Testis (tissue), 3 donors: Measurements from ENCODE around the gene UPK1A. TPM values are rescaled to one million over a fixed set of nuclear protein-coding genes. Genes with fewer than 3 reads are reported as not detected.

Experiments used
- DNase-seq: peaks from one replicate; pipeline ENCODE4 v3.0.0-alpha.2; 2019
- H3K27ac ChIP-seq, 2 donors: fragments of 200-600 bp; sonication (generic); one replicate each; pipeline ENCODE4 v1.5.1; 2019
- H3K27me3 ChIP-seq: fragments of 200-600 bp; sonication (generic); one replicate; pipeline ENCODE4 v1.5.1; 2019
- H3K36me3 ChIP-seq: fragments of 200-600 bp; sonication (generic); one replicate; pipeline ENCODE4 v1.5.1; 2017; ENCODE audit warnings: low read depth; ENCODE audit errors: missing control alignments
- H3K4me1 ChIP-seq: fragments of 200-600 bp; sonication (generic); one replicate; pipeline ENCODE4 v1.5.1; 2019
- H3K4me3 ChIP-seq, 2 donors: fragments of 200-600 bp; sonication (generic); one replicate each; pipeline ENCODE4 v1.5.1; 2017 to 2019
- H3K9me3 ChIP-seq: fragments of 200-600 bp; sonication (generic); one replicate; pipeline ENCODE4 v1.5.1; 2017
- POLR2A ChIP-seq: fragments of 450-650 bp; IDR thresholded peaks from one replicate; pipeline ENCODE4 v1.6.1; 2017; ENCODE audit warnings: antibody characterized with exemption, mild to moderate bottlenecking, moderate library complexity
- WGBS, 2 donors: methylation state at CpG; one replicate each; pipeline ENCODE4 v1.1.5; 2018; 5-methylcytosine and 5-hydroxymethylcytosine counted together
- intact Hi-C: fragments of 100-400 bp; cut with DNase I; formaldehyde crosslinking; loops from one replicate; pipeline ENCODE4 v1.15.1; 2023; ENCODE audit warnings: low total_unique reads
- polyA plus RNA-seq: library from polyadenylated mRNA; stranded (reverse); fragments of 350-450 nt; fragmentation: Illumina TruSeq; extraction: RNeasy Lipid Tissue Mini Kit (QIAGEN cat#74804); gene quantifications from one replicate; pipeline ENCODE4 v1.2.3, GENCODE V29; 2014; ENCODE audit warnings: low read depth, low replicate concordance; ENCODE audit not compliant: insufficient read depth
- total RNA-seq, 2 donors: library from RNA; depleted of rRNA; stranded (reverse); fragments of >200 nt; gene quantifications; one replicate each; pipeline ENCODE4 v1.2.3, GENCODE V29; 2016
- TF ChIP-seq, protein P1 (sequence below), 3 experiments: fragments of 450-650 bp in 2 of 3; fragments of 200-600 bp in 1 of 3; sonication (generic) in 1 of 3; IDR thresholded peaks; one replicate each; pipeline ENCODE4 v1.5.1; 2016 to 2019; ENCODE audit warnings: antibody characterized with exemption in 3 of 3, mild to moderate bottlenecking in 2 of 3, moderate library complexity in 1 of 3

The UPK1A gene
- total and polyA plus RNA-seq, 3 donors from 2014 or later, result 0.37 to 1.0 (median 0.47) TPM

DNA sequence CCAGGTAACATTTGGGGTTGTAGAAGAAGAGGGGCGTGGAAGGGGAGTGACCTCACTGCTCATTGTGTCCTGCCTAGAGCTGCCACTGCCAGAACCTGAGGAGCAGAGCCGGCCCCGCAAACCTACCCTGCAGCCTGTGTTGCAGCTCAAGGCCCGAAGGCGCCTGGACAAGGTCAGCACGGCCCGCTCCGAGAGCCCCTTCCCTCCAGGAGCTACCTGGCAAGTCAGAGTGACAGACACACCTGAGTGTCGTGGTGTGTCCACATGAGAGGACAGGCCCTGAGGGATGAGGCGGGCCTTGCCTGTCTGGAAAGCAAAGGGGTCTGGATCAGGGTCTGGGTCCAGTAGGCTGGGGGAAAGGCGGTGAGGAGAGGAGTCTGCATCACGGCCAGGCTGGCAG lies 58.2 kb downstream of the UPK1A start:
- no peaks in the 10 kb centered on the region for H3K9me3 ChIP-seq
- DNase-seq, result no peak
- H3K27ac ChIP-seq, result no peak overlapping the region
- no peaks in the 10 kb centered on the region for H3K27me3 ChIP-seq
- peaks cover 7% of the 10 kb centered on the region for H3K4me1 ChIP-seq
- 92 to 97% methylated on average over 12 of the region's 12 CpGs for WGBS, 2 donors
- intact Hi-C loops, result no loop called here
- no peaks in the 10 kb centered on the region for H3K36me3 ChIP-seq
- no peak overlapping the region for H3K4me3 ChIP-seq
- no peak for TF ChIP-seq POLR2A
- TF ChIP-seq, protein P1, sequence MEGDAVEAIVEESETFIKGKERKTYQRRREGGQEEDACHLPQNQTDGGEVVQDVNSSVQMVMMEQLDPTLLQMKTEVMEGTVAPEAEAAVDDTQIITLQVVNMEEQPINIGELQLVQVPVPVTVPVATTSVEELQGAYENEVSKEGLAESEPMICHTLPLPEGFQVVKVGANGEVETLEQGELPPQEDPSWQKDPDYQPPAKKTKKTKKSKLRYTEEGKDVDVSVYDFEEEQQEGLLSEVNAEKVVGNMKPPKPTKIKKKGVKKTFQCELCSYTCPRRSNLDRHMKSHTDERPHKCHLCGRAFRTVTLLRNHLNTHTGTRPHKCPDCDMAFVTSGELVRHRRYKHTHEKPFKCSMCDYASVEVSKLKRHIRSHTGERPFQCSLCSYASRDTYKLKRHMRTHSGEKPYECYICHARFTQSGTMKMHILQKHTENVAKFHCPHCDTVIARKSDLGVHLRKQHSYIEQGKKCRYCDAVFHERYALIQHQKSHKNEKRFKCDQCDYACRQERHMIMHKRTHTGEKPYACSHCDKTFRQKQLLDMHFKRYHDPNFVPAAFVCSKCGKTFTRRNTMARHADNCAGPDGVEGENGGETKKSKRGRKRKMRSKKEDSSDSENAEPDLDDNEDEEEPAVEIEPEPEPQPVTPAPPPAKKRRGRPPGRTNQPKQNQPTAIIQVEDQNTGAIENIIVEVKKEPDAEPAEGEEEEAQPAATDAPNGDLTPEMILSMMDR (IDR thresholded peaks at IDR 0.05), result no peak

DNA sequence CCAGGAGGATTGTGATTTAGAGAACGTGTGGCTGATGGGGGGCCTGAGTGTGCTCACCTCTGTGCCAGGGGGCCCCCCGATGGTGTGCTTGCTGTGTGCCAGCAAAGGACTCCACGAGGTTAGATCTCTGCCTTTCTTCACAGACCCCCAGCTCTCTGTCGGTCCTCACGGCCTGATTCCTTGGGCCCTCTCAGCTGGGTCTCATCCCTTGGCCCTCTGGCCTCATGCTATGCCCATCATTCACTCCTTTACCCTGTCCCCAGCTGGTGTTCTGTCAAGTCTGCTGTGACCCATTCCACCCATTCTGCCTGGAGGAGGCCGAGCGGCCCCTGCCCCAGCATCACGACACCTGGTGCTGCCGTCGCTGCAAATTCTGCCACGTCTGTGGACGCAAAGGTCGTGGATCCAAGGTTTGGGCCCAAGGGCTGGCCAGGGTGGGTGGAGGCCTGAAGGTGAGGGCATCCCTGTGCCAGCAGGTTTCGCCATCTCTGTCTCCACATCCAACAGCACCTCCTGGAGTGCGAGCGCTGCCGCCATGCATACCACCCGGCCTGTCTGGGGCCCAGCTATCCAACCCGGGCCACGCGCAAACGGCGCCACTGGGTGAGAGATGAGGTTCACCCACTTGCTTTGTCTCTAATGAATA lies 59.0 kb downstream of the UPK1A start:
- Histone ChIP-seq H3K4me1 (no peaks in the 10 kb centered on the region), H3K4me3 (no peak overlapping the region), H3K27ac (no peak overlapping the region), H3K9me3 (no peaks in the 10 kb centered on the region), H3K36me3 (no peaks in the 10 kb centered on the region), H3K27me3 (no peaks in the 10 kb centered on the region)
- intact Hi-C loops, result no loop called here
- WGBS, 2 donors, result 94% methylated on average over 20 to 23 of the region's 23 CpGs
- TF ChIP-seq POLR2A, result no peak
- no peak for DNase-seq

DNA sequence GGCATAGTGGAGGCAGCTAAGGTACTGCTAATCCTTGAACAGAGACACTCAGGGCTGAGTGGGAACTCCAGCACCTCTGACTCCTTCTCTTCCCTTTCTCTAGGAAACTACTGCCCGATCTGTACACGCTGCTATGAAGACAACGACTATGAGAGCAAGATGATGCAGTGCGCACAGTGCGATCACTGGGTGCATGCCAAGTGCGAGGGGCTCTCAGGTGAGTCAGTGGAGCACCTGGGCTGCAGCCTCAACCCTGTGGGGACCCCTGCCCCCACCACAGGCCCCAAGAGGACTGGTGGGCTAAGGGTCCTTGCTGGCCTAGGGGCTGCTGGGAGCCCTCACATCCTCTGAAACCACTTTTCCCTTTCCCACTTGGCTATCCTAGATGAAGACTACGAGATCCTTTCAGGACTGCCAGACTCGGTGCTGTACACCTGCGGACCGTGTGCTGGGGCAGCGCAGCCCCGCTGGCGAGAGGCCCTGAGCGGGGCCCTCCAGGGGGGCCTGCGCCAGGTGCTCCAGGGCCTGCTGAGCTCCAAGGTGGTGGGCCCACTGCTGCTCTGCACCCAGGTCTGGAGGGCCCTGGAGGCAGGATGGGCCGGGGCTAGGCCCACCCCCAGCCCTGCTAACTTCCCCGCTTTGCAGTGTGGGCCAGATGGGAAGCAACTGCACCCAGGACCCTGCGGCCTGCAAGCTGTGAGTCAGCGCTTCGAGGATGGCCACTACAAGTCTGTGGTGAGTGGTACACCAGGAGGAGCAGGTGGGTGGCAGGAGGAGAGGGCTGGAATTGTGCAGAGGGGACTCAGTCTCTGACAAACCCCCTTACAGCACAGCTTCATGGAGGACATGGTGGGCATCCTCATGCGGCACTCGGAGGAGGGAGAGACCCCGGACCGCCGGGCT lies 61.0 kb downstream of the UPK1A start:
- Histone ChIP-seq H3K4me1 (no peaks in the 10 kb centered on the region), H3K27ac (no peak overlapping the region), H3K4me3 (no peak overlapping the region), H3K9me3 (no peaks in the 10 kb centered on the region), H3K36me3 (no peaks in the 10 kb centered on the region), H3K27me3 (no peaks in the 10 kb centered on the region)
- TF ChIP-seq POLR2A, result no peak
- TF ChIP-seq, protein P1 (IDR thresholded peaks at IDR 0.05), result no peak
- 93 to 95% methylated on average over 12 to 23 of the region's 25 CpGs for WGBS, 2 donors
- DNase-seq, result no peak
- intact Hi-C loops, result no loop called here

Other genes with a start within 250 kb of the UPK1A start
- not detected for gene FFAR2, start 218.3 kb upstream of the UPK1A start, total RNA-seq
- 0.20 TPM for gene FFAR2, start 218.3 kb upstream of the UPK1A start, polyA plus RNA-seq
- 1 to 10 TPM; 2.7 to 5.6 TPM for gene KRTDAP, start 176.1 kb upstream of the UPK1A start, total RNA-seq
- gene KRTDAP, start 176.1 kb upstream of the UPK1A start, polyA plus RNA-seq, result 14.5 TPM
- 1 to 10 TPM; 5.8 to 7.9 TPM for gene DMKN, start 152.9 kb upstream of the UPK1A start, total RNA-seq
- 24.0 TPM for gene DMKN, start 152.9 kb upstream of the UPK1A start, polyA plus RNA-seq
- gene SBSN, start 138.2 kb upstream of the UPK1A start, total RNA-seq, result under 1 TPM; 0.16 to 0.19 TPM
- 0.47 TPM for gene SBSN, start 138.2 kb upstream of the UPK1A start, polyA plus RNA-seq
- gene GAPDHS, start 133.1 kb upstream of the UPK1A start, total RNA-seq, result 100 to 1,000 TPM; 123 to 338 TPM
- 363 TPM for gene GAPDHS, start 133.1 kb upstream of the UPK1A start, polyA plus RNA-seq
- gene TMEM147, start 120.9 kb upstream of the UPK1A start, total RNA-seq, result 100 to 1,000 TPM; 125 TPM
- gene TMEM147, start 120.9 kb upstream of the UPK1A start, polyA plus RNA-seq, result 146 TPM
- 1 to 10 TPM in 1 of 2 donors, under 1 TPM in 1; 0.87 to 1.1 TPM for gene ATP4A, start 102.9 kb upstream of the UPK1A start, total RNA-seq
- gene ATP4A, start 102.9 kb upstream of the UPK1A start, polyA plus RNA-seq, result 1.1 TPM
- gene PMIS2, start 80.3 kb upstream of the UPK1A start, total RNA-seq, result under 1 TPM in 1 of 2 donors, not detected in 1; 0.74 TPM
- 2.0 TPM for gene PMIS2, start 80.3 kb upstream of the UPK1A start, polyA plus RNA-seq
- gene HAUS5, start 53.8 kb upstream of the UPK1A start, total RNA-seq, result 10 to 100 TPM; 25.5 to 33.9 TPM
- 24.4 TPM for gene HAUS5, start 53.8 kb upstream of the UPK1A start, polyA plus RNA-seq
- 100 to 1,000 TPM; 105 to 109 TPM for gene RBM42, start 37.5 kb upstream of the UPK1A start, total RNA-seq
- 64.2 TPM for gene RBM42, start 37.5 kb upstream of the UPK1A start, polyA plus RNA-seq
- 10 to 100 TPM in 1 of 2 donors, 1 to 10 TPM in 1; 4.8 to 14.4 TPM for gene ETV2, start 24.8 kb upstream of the UPK1A start, total RNA-seq
- 27.2 TPM for gene ETV2, start 24.8 kb upstream of the UPK1A start, polyA plus RNA-seq
- 100 to 1,000 TPM; 198 to 262 TPM for gene COX6B1, start 18.2 kb upstream of the UPK1A start, total RNA-seq
- gene COX6B1, start 18.2 kb upstream of the UPK1A start, polyA plus RNA-seq, result 322 TPM
- 10 to 100 TPM; 26.1 to 32.5 TPM for gene ZBTB32, start 38.0 kb downstream of the UPK1A start, total RNA-seq
- 125 TPM for gene ZBTB32, start 38.0 kb downstream of the UPK1A start, polyA plus RNA-seq
- gene KMT2B, start 51.5 kb downstream of the UPK1A start, total RNA-seq, result 100 to 1,000 TPM; 109 to 110 TPM
- 73.3 TPM for gene KMT2B, start 51.5 kb downstream of the UPK1A start, polyA plus RNA-seq
- 10 to 100 TPM; 15.7 to 15.9 TPM for gene IGFLR1, start 75.9 kb downstream of the UPK1A start, total RNA-seq
- 9.9 TPM for gene IGFLR1, start 75.9 kb downstream of the UPK1A start, polyA plus RNA-seq
- 10 to 100 TPM; 47.2 to 49.6 TPM for gene U2AF1L4, start 78.9 kb downstream of the UPK1A start, total RNA-seq
- 45.3 TPM for gene U2AF1L4, start 78.9 kb downstream of the UPK1A start, polyA plus RNA-seq
- gene PSENEN, start 79.1 kb downstream of the UPK1A start, total RNA-seq, result 100 to 1,000 TPM; 100 to 121 TPM
- 303 TPM for gene PSENEN, start 79.1 kb downstream of the UPK1A start, polyA plus RNA-seq
- 10 to 100 TPM; 30.2 TPM for gene LIN37, start 82.1 kb downstream of the UPK1A start, total RNA-seq
- 24.8 TPM for gene LIN37, start 82.1 kb downstream of the UPK1A start, polyA plus RNA-seq
- 10 to 100 TPM; 50.9 to 57.1 TPM for gene HSPB6, start 90.5 kb downstream of the UPK1A start, total RNA-seq
- gene HSPB6, start 90.5 kb downstream of the UPK1A start, polyA plus RNA-seq, result 146 TPM
- gene PROSER3, start 91.7 kb downstream of the UPK1A start, total RNA-seq, result 10 to 100 TPM; 48.3 to 72.0 TPM
- gene PROSER3, start 91.7 kb downstream of the UPK1A start, polyA plus RNA-seq, result 75.9 TPM
- 100 to 1,000 TPM in 1 of 2 donors, 10 to 100 TPM in 1; 56.2 to 133 TPM for gene ARHGAP33, start 109.0 kb downstream of the UPK1A start, total RNA-seq
- gene ARHGAP33, start 109.0 kb downstream of the UPK1A start, polyA plus RNA-seq, result 46.6 TPM
- gene PRODH2, start 146.3 kb downstream of the UPK1A start, total RNA-seq, result 1 to 10 TPM in 1 of 2 donors, under 1 TPM in 1; 0.99 to 1.3 TPM
- 2.7 TPM for gene PRODH2, start 146.3 kb downstream of the UPK1A start, polyA plus RNA-seq
- 1 to 10 TPM; 1.8 to 2.7 TPM for gene NPHS1, start 186.0 kb downstream of the UPK1A start, total RNA-seq
- gene NPHS1, start 186.0 kb downstream of the UPK1A start, polyA plus RNA-seq, result 3.8 TPM
- under 1 TPM; 0.56 to 0.87 TPM for gene KIRREL2, start 190.4 kb downstream of the UPK1A start, total RNA-seq
- gene KIRREL2, start 190.4 kb downstream of the UPK1A start, polyA plus RNA-seq, result 0.84 TPM
- gene APLP1, start 202.1 kb downstream of the UPK1A start, total RNA-seq, result 10 to 100 TPM; 45.7 to 54.3 TPM
- gene APLP1, start 202.1 kb downstream of the UPK1A start, polyA plus RNA-seq, result 37.9 TPM
- gene NFKBID, start 234.0 kb downstream of the UPK1A start, total RNA-seq, result 1 to 10 TPM; 3.8 to 6.0 TPM
- gene NFKBID, start 234.0 kb downstream of the UPK1A start, polyA plus RNA-seq, result 2.8 TPM
- 1 to 10 TPM in 1 of 2 donors, under 1 TPM in 1; 0.87 to 3.5 TPM for gene HCST, start 236.0 kb downstream of the UPK1A start, total RNA-seq
- gene HCST, start 236.0 kb downstream of the UPK1A start, polyA plus RNA-seq, result 16.8 TPM
- 10 to 100 TPM in 1 of 2 donors, 1 to 10 TPM in 1; 2.9 to 21.7 TPM for gene TYROBP, start 241.8 kb downstream of the UPK1A start, total RNA-seq
- 77.5 TPM for gene TYROBP, start 241.8 kb downstream of the UPK1A start, polyA plus RNA-seq